ENCODE results near the gene ACTN1. TPM values are rescaled to one million over a fixed set of nuclear protein-coding genes. Genes with fewer than 3 reads are reported as not detected.

Gene ACTN1
- total RNA-seq, 2 donors from 2014 or later: 106 to 185 TPM

GRCh38 chr14:68950111-68950510, 29.0 kb downstream of the ACTN1 start:
- no peak overlapping the region for H3K9ac ChIP-seq (ENCODE audit: low read depth in 2 of 2, low read length in 2 of 2)
- DNase-seq: no peak
- intact Hi-C loops (cut with DNase I): no loop called here
- TF ChIP-seq CTCF (IDR thresholded peaks at IDR 0.05): no peak
- H3K36me3 ChIP-seq: no peaks in the 10 kb centered on the region
- no peaks in the 10 kb centered on the region for H3K9me3 ChIP-seq
- H3K27ac ChIP-seq: peak overlapping the region; percentile 73
- H3K4me1 ChIP-seq: peaks cover 46% of the 10 kb centered on the region
- no peak overlapping the region for H3K4me3 ChIP-seq
- no peaks in the 10 kb centered on the region for H3K27me3 ChIP-seq

GRCh38 chr14:68949601-68949965, 29.5 kb downstream of the ACTN1 start:
- Histone ChIP-seq H3K4me3 (no peak overlapping the region), H3K27ac (peak overlapping the region; percentile 39), H3K9ac (ENCODE audit: low read depth in 2 of 2, low read length in 2 of 2) (peak overlapping the region in 1 of 2 donors; percentile 45)

GRCh38 chr14:68948686-68949600, 30.2 kb downstream of the ACTN1 start:
- peak overlapping the region; percentile 45 to 63 for H3K9ac ChIP-seq (ENCODE audit: low read depth in 2 of 2, low read length in 2 of 2)
- H3K9me3 ChIP-seq: no peaks in the 10 kb centered on the region
- H3K4me3 ChIP-seq: no peak overlapping the region
- H3K4me1 ChIP-seq: peaks cover 46% of the 10 kb centered on the region
- no peak for TF ChIP-seq CTCF (IDR thresholded peaks at IDR 0.05)
- intact Hi-C loops (cut with DNase I): no loop called here
- H3K27me3 ChIP-seq: no peaks in the 10 kb centered on the region
- no peaks in the 10 kb centered on the region for H3K36me3 ChIP-seq
- H3K27ac ChIP-seq: peak overlapping the region; percentile 39
- DNase-seq: no peak

More at GRCh38 chr14:68949601-68949965, 29.5 kb downstream of the ACTN1 start:
- TF ChIP-seq CTCF (IDR thresholded peaks at IDR 0.05): no peak
- DNase-seq: no peak
- intact Hi-C loops (cut with DNase I): no loop called here
- Histone ChIP-seq H3K27me3 (no peaks in the 10 kb centered on the region), H3K4me1 (peaks cover 46% of the 10 kb centered on the region), H3K9me3 (no peaks in the 10 kb centered on the region), H3K36me3 (no peaks in the 10 kb centered on the region)

GRCh38 chr14:68947802-68948201, 31.3 kb downstream of the ACTN1 start:
- peaks cover 46% of the 10 kb centered on the region for H3K4me1 ChIP-seq
- no peak overlapping the region for H3K4me3 ChIP-seq
- H3K27ac ChIP-seq: peak overlapping the region; percentile 39
- intact Hi-C loops (cut with DNase I): no loop called here
- no peaks in the 10 kb centered on the region for H3K36me3 ChIP-seq
- peak overlapping the region in 1 of 2 donors; percentile 63 for H3K9ac ChIP-seq (ENCODE audit: low read depth in 2 of 2, low read length in 2 of 2)
- no peaks in the 10 kb centered on the region for H3K27me3 ChIP-seq
- peak; percentile 89 for DNase-seq
- H3K9me3 ChIP-seq: no peaks in the 10 kb centered on the region
- TF ChIP-seq CTCF (IDR thresholded peaks at IDR 0.05): no peak

GRCh38 chr14:68946489-68946822, 32.6 kb downstream of the ACTN1 start:
- TF ChIP-seq CTCF (IDR thresholded peaks at IDR 0.05): no peak
- H3K36me3 ChIP-seq: no peaks in the 10 kb centered on the region
- H3K9ac ChIP-seq (ENCODE audit: low read depth in 2 of 2, low read length in 2 of 2): peak overlapping the region in 1 of 2 donors; percentile 46
- no peaks in the 10 kb centered on the region for H3K27me3 ChIP-seq
- H3K4me1 ChIP-seq: peaks cover 38% of the 10 kb centered on the region
- intact Hi-C loops (cut with DNase I): no loop called here
- H3K4me3 ChIP-seq: no peak overlapping the region
- DNase-seq: no peak
- H3K27ac ChIP-seq: peak overlapping the region; percentile 81
- H3K9me3 ChIP-seq: no peaks in the 10 kb centered on the region
